Measurements from ENCODE around the gene MIS12.

MIS12 gene

GRCh38 chr17:5536866-5537650 is 50.7 kb downstream of the MIS12 start:
- no peak for DNase-seq

DNA sequence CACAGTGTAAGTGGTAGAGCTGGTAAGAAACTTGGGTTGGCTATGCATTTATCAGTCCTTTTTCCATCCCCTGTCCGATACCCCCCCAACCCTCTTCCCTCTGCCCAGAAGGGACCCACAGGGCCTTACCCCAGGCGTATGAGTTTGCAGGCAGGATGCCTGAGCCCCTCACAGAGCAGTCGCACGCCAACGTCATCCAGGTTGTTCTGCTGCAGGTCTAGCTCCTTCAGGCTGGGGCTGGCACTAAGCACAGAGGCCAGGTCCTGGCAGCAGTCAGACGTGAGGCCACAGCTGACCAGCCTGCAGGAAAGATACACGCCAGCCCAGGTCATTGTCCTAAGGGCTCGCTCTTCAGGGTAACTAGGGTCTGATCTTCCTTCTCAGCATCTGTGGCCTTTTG is 52.9 kb downstream of the MIS12 start:
- no peak for DNase-seq

GRCh38 chr17:5540321-5540720 is 54.0 kb downstream of the MIS12 start:
- DNase-seq, result no peak

Measured in DMS79 (cell line).